ENCODE data around the gene HOXD9.

The HOXD9 gene

GRCh38 chr2:176140513-176141317, 18.2 kb downstream of the HOXD9 start:
- peak; percentile 65 for DNase-seq

- no peak for DNase-seq
Observed at GRCh38 chr2:176142281-176142680, 19.8 kb downstream of the HOXD9 start.

GRCh38 chr2:176145085-176145969, 22.8 kb downstream of the HOXD9 start:
- DNase-seq = no peak

GRCh38 chr2:176146101-176146500, 23.6 kb downstream of the HOXD9 start:
- no peak for DNase-seq

GRCh38 chr2:176146645-176147044, 24.1 kb downstream of the HOXD9 start:
- DNase-seq = no peak

GRCh38 chr2:176147210-176147799, 24.8 kb downstream of the HOXD9 start:
- DNase-seq = no peak

- no peak for DNase-seq
Observed at GRCh38 chr2:176147800-176148496, 25.4 kb downstream of the HOXD9 start.

GRCh38 chr2:176148751-176149421, 26.4 kb downstream of the HOXD9 start:
- no peak for DNase-seq

GRCh38 chr2:176149481-176149938, 27.0 kb downstream of the HOXD9 start:
- DNase-seq = no peak

- DNase-seq = no peak
Observed at GRCh38 chr2:176149939-176150583, 27.5 kb downstream of the HOXD9 start.

GRCh38 chr2:176150584-176151441, 28.3 kb downstream of the HOXD9 start:
- no peak for DNase-seq

- no peak for DNase-seq
Observed at GRCh38 chr2:176151442-176152287, 29.1 kb downstream of the HOXD9 start, which contains the start of gene HOXD4. TSS of gene HOXD4 (plus strand) at chr2:176151550. CDS start at chr2:176151634, 84 bp downstream.

GRCh38 chr2:176152350-176153181, 30.0 kb downstream of the HOXD9 start:
- no peak for DNase-seq

GRCh38 chr2:176154576-176155252, 32.2 kb downstream of the HOXD9 start:
- DNase-seq = no peak

- DNase-seq = no peak
Observed at GRCh38 chr2:176155356-176156044, 33.0 kb downstream of the HOXD9 start.

- DNase-seq = no peak
Observed at GRCh38 chr2:176156301-176156806, 33.8 kb downstream of the HOXD9 start.

Measured in hematopoietic multipotent progenitor cell treated with erythropoietin and hydrocortisone succinate and interleukin-3 and kit ligand, for 8 days (in vitro differentiated cells).